GM12878 (cell line): ENCODE data around the gene GPSM1. TPM values are rescaled to one million over a fixed set of nuclear protein-coding genes. Genes with fewer than 3 reads are reported as not detected.
"Not testable (repeated sequence)": the region's sequence is repeated elsewhere in the genome, so short reads cannot be mapped to it uniquely, and the experiment has no call there.

Source experiments
- ATAC-seq: fragments of 200-7000 bp; cut with Tn5 transposase; 3 replicates; pipeline ENCODE4 v1.9.1; 2020; ENCODE audit warnings: mild to moderate bottlenecking, moderate library complexity
- BruUV-seq: library from RNA; stranded (reverse); fragments of 400-500 nt; replicated peaks from 2 replicates; lab custom pipeline; 2021; lab: Mats Ljungman, UMichigan
- CTCF ChIA-PET: fragments of 300-600 bp; sonication (Branson Sonifier 250); formaldehyde crosslinking; extraction: SDS; loops from one replicate; lab custom pipeline; 2021; ENCODE audit warnings: inconsistent platforms; lab: Yijun Ruan, JAX
- POLR2A ChIA-PET: fragments of 350-600 bp; formaldehyde crosslinking; extraction: SDS; loops from one replicate; lab custom pipeline; 2021; ENCODE audit warnings: inconsistent platforms; lab: Charles Lee
- RAD21 ChIA-PET: fragments of 300-600 bp; sonication (Branson Sonifier 250); formaldehyde crosslinking; loops from one replicate; lab custom pipeline; 2023; ENCODE audit warnings: antibody characterized with exemption; ENCODE audit not compliant: unreplicated experiment; lab: Charles Lee
- SMC1A ChIA-PET: fragments of 300-600 bp; sonication (Branson Sonifier 250); formaldehyde crosslinking; loops from one replicate; lab custom pipeline; 2023; ENCODE audit not compliant: unreplicated experiment, uncharacterized antibody; lab: Charles Lee
- DNase-seq: peaks from one replicate; pipeline ENCODE4 v3.0.0-alpha.2; 2011; ENCODE audit warnings: low read depth, low spot score
- FAIRE-seq: peaks from 3 replicates; lab custom pipeline; 2011; peaks lifted over from hg19 to GRCh38; lab: Jason Lieb, UNC
- H2AFZ ChIP-seq: 2 replicates; pipeline ENCODE4 v1.6.0; 2011; ENCODE audit warnings: low read depth, low read length, control low read depth; ENCODE audit not compliant: control insufficient read depth
- H3K27ac ChIP-seq: 2 replicates; pipeline ENCODE4 v1.5.1; 2011; ENCODE audit warnings: control low read depth; ENCODE audit not compliant: control insufficient read depth, insufficient read depth
- H3K27me3 ChIP-seq, 2 experiments: replicated peaks in 1 of 2; 2 replicates each; pipeline versions ENCODE4 v1.6.0 to v1.6.1; 2011; ENCODE audit warnings: low read length in 1 of 2; ENCODE audit not compliant: control insufficient read depth in 2 of 2, insufficient read depth in 2 of 2
- H3K36me3 ChIP-seq, 2 experiments: 2 replicates each; pipeline ENCODE4 v1.5.1; 2011; ENCODE audit warnings: low read length in 1 of 2; ENCODE audit not compliant: control insufficient read depth in 2 of 2, insufficient read depth in 2 of 2
- H3K4me1 ChIP-seq: 2 replicates; pipeline ENCODE4 v1.6.1; 2011; ENCODE audit warnings: mild to moderate bottlenecking, low read length, moderate library complexity, mixed read lengths; ENCODE audit not compliant: control insufficient read depth, insufficient read depth
- H3K4me2 ChIP-seq: 2 replicates; pipeline ENCODE4 v1.6.0; 2011; ENCODE audit warnings: control low read depth; ENCODE audit not compliant: control insufficient read depth, insufficient read depth
- H3K4me3 ChIP-seq: fragments of 200-600 bp; sonication (generic); 2 replicates; pipeline ENCODE4 v1.5.1; 2016
- H3K79me2 ChIP-seq: 2 replicates; pipeline ENCODE4 v1.6.0; 2011; ENCODE audit warnings: low read length; ENCODE audit not compliant: control insufficient read depth, insufficient read depth
- H3K9ac ChIP-seq: 2 replicates; pipeline ENCODE4 v1.8.0; 2011; ENCODE audit warnings: low read length, control low read depth, mixed read lengths; ENCODE audit not compliant: control insufficient read depth, insufficient read depth
- H3K9me3 ChIP-seq: replicated peaks from 3 replicates; pipeline ENCODE4 v1.5.1; 2011; ENCODE audit warnings: mild to moderate bottlenecking, low read length; ENCODE audit not compliant: control insufficient read depth, insufficient read depth
- H4K20me1 ChIP-seq: 2 replicates; pipeline ENCODE4 v1.6.0; 2011; ENCODE audit not compliant: control insufficient read depth, insufficient read depth
- FOS ChIP-seq: IDR thresholded peaks from 3 replicates; pipeline ENCODE4 v1.6.1; 2011; ENCODE audit warnings: borderline replicate concordance; ENCODE audit not compliant: insufficient read length; ENCODE audit errors: extremely low read depth
- WRNIP1 ChIP-seq: IDR thresholded peaks from 2 replicates; pipeline ENCODE4 v1.6.1; 2011; ENCODE audit warnings: low read depth, low read length, improper control_type of control experiment, borderline replicate concordance
- YY1 ChIP-seq: IDR thresholded peaks from 2 replicates; pipeline ENCODE4 v1.6.1; 2011; ENCODE audit warnings: low read depth, mild to moderate bottlenecking, low read length
- ZNF24 ChIP-seq: fragments of 450-650 bp; IDR thresholded peaks from 2 replicates; pipeline ENCODE4 v1.6.1; 2017; ENCODE audit warnings: antibody characterized with exemption, mild to moderate bottlenecking
- WGBS: methylation state at CpG from one replicate; pipeline ENCODE4 v1.1.6; 2016; ENCODE audit warnings: low lambda C conversion rate; ENCODE audit not compliant: insufficient replicate concordance, insufficient coverage; ENCODE audit errors: missing lambda C conversion rate; 5-methylcytosine and 5-hydroxymethylcytosine counted together
- in situ Hi-C: fragments of 300-500 bp; cut with MboI; formaldehyde crosslinking; loops from 9 replicates; pipeline ENCODE4 v1.14.3; 2018; ENCODE audit warnings: mixed read lengths
- intact Hi-C: fragments of 100-400 bp; cut with micrococcal nuclease; formaldehyde crosslinking; loops from one replicate; pipeline ENCODE4 v1.14.2; 2022; ENCODE audit not compliant: unreplicated experiment
- polyA plus RNA-seq, 11 experiments: library from polyadenylated mRNA; depleted of rRNA in 4 of 11; unstranded in 6 of 11; stranded (reverse) in 5 of 11; fragments of >200 nt; fragmentation: Nextera tagmentation in 4 of 11; fragmentation: Illumina TruSeq in 1 of 11; extraction: Ambion mirVana in 4 of 11; extraction: Trizol in 1 of 11; gene quantifications; 1 replicate in 1 of 11; 2 replicates in 10 of 11; pipeline versions ENCODE4 v1.2.1 to v1.2.3, GENCODE V29; 2011 to 2016; ENCODE audit warnings: inconsistent platforms in 2 of 11, missing spikeins in 2 of 11, low read depth in 1 of 11
- total RNA-seq, 4 experiments: library from RNA; depleted of rRNA in 3 of 4; stranded (reverse); fragments of >200 nt in 3 of 4; fragmentation: Illumina TruSeq in 1 of 4; extraction: Trizol in 1 of 4; gene quantifications; 2 replicates each; pipeline versions ENCODE4 v1.2.1 to v1.2.3, GENCODE V29; 2013 to 2021
- TF ChIP-seq, protein P1 (sequence below): IDR thresholded peaks from 2 replicates; pipeline ENCODE4 v1.6.1; 2011; ENCODE audit warnings: borderline replicate concordance, low read depth, mild to moderate bottlenecking, moderate library complexity, low read length; ENCODE audit not compliant: insufficient read depth, poor library complexity, severe bottlenecking
- TF ChIP-seq, protein P2 (sequence below): fragments of 450-650 bp; formaldehyde crosslinking; IDR thresholded peaks from 2 replicates; pipeline ENCODE4 v1.4.0; 2022; ENCODE audit warnings: mild to moderate bottlenecking, moderate library complexity

Gene GPSM1
- total and polyA plus RNA-seq, 10 of the 15 experiments (the other 5 are each of a cell fraction or from before 2014, with no cell fraction given), result 0.04 to 0.10 (median 0.10) TPM; not detected in 7

DNA sequence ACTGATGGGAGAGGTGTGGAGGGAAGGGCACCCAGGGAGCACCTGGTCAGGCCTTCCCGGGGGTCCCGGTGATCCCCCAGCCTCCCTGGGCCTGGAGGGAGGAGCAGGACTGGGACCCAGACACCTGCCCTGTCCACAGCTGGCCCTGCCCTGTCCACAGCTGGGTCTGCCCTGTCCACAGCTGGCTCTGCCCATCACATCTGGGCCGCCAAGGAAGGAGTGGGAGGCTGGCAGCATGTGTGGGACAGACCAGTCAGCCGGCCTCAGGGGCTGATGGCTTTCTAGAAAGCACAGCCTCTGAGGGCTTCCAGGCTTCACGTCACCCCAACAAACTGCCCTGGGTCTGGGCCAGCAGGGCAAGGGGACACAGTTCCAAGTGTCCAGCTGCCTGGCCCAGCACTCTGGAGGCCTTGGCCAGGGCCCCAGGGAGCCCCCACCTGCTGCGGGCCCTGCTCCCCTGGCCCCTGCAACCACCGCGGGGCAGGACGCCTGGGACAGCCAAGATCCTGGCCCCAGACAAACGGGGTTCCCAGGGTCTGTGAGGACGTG is 24.0 kb downstream of the GPSM1 start (continued):
- TF ChIP-seq, protein P1, sequence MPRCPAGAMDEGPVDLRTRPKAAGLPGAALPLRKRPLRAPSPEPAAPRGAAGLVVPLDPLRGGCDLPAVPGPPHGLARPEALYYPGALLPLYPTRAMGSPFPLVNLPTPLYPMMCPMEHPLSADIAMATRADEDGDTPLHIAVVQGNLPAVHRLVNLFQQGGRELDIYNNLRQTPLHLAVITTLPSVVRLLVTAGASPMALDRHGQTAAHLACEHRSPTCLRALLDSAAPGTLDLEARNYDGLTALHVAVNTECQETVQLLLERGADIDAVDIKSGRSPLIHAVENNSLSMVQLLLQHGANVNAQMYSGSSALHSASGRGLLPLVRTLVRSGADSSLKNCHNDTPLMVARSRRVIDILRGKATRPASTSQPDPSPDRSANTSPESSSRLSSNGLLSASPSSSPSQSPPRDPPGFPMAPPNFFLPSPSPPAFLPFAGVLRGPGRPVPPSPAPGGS, result no peak
- no peak for TF ChIP-seq YY1
- no peak for TF ChIP-seq WRNIP1

DNA sequence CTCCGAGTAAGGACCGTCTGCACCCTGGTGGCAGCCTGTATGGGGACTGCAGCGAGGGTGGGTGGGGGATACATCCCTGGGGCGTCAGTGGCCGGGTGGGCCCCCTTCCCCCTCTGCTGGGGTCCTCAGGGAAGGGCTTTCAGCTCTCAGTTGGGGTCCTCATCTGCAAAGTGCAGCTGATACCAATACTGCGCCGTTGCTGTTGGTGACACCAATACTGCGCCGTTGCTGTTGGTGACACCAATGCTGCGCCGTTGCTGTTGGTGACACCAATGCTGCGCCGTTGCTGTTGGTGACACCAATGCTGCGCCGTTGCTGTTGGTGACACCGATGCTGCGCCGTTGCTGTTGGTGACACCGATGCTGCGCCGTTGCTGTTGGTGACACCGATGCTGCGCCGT is 24.5 kb downstream of the GPSM1 start:
- 76% methylated on average over 12 of the region's 24 CpGs for WGBS
- intact Hi-C loops, result not testable (repeated sequence)

DNA sequence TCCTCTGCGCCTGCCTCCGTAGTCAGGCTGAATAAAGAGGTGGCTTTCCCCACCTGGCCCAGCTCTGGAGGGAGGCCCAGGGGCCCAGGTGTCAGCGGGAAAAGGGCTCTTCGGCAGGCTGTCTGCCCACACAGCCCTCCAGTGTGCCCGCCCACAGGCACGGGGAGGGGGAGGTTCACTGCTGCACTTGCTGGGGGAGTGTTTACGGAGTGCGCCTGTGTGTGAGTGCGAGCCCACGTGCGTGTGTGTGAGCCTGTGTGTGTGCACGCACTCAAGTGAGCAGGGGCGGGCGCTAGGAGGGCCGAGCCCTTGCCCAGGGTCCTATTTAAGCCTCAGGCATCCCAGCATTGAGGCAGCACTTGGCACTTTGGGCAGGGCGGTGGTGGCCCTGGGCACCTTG is 25.3 kb downstream of the GPSM1 start:
- Histone ChIP-seq H3K4me2 (no peak overlapping the region), H3K9me3 (no peaks in the 10 kb centered on the region), H3K4me3 (no peak overlapping the region), H3K79me2 (no peaks in the 10 kb centered on the region), H3K27ac (no peak overlapping the region), H2AFZ (no peak overlapping the region), H4K20me1 (no peaks in the 10 kb centered on the region), H3K36me3 (no peaks in the 10 kb centered on the region), H3K27me3 (no peaks in the 10 kb centered on the region; a peak in 1 of 4 replicates), H3K9ac (no peak overlapping the region), H3K4me1 (no peaks in the 10 kb centered on the region)
- POLR2A ChIA-PET, result no interaction called here
- no peak for DNase-seq
- in situ Hi-C loops (no loop called here), intact Hi-C loops (no loop called here)
- RAD21 ChIA-PET, result no interaction called here
- SMC1A ChIA-PET, result no interaction called here
- no peak for FAIRE-seq
- no peak; the same call in 1 of the 3 replicates for ATAC-seq
- no TSS peak for BruUV-seq
- CTCF ChIA-PET, result no interaction called here
- 38% methylated on average over 16 of the region's 16 CpGs for WGBS
- TF ChIP-seq, protein P2, sequence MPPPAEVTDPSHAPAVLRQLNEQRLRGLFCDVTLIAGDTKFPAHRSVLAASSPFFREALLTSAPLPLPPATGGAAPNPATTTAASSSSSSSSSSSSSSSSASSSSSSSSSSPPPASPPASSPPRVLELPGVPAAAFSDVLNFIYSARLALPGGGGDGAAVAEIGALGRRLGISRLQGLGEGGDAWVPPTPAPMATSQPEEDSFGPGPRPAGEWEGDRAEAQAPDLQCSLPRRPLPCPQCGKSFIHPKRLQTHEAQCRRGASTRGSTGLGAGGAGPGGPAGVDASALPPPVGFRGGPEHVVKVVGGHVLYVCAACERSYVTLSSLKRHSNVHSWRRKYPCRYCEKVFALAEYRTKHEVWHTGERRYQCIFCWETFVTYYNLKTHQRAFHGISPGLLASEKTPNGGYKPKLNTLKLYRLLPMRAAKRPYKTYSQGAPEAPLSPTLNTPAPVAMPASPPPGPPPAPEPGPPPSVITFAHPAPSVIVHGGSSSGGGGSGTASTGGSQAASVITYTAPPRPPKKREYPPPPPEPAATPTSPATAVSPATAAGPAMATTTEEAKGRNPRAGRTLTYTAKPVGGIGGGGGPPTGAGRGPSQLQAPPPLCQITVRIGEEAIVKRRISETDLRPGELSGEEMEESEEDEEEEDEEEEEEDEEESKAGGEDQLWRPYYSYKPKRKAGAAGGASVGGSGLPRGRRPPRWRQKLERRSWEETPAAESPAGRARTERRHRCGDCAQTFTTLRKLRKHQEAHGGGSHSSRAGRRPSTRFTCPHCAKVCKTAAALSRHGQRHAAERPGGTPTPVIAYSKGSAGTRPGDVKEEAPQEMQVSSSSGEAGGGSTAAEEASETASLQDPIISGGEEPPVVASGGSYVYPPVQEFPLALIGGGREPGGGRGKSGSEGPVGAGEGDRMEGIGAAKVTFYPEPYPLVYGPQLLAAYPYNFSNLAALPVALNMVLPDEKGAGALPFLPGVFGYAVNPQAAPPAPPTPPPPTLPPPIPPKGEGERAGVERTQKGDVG (CRISPR knock-in tag), result no peak
- TF ChIP-seq ZNF24, result no peak
- TF ChIP-seq FOS, result no peak

More for the DNA sequence above, 24.5 kb downstream of the GPSM1 start:
- H4K20me1 ChIP-seq, H3K4me2 ChIP-seq, BruUV-seq, RAD21 ChIA-PET, H3K79me2 ChIP-seq, H3K9ac ChIP-seq, H2AFZ ChIP-seq, H3K4me3 ChIP-seq, H3K36me3 ChIP-seq, ATAC-seq, FAIRE-seq, H3K27me3 ChIP-seq, CTCF ChIA-PET, H3K9me3 ChIP-seq, in situ Hi-C loops, POLR2A ChIA-PET, H3K4me1 ChIP-seq, DNase-seq, H3K27ac ChIP-seq, SMC1A ChIA-PET: not testable (repeated sequence)
